GM23248 (cell line): ENCODE results near the gene CDH13. TPM values are rescaled to one million over a fixed set of nuclear protein-coding genes. Genes with fewer than 3 reads are reported as not detected.

ENCODE experiments used
- DNase-seq: peaks from one replicate; pipeline ENCODE4 v3.0.0-alpha.2; 2015
- H2AFZ ChIP-seq: fragments of 200-600 bp; sonication (generic); 2 replicates; pipeline ENCODE4 v1.6.1; 2016; ENCODE audit warnings: antibody characterized with exemption
- H3F3A ChIP-seq: fragments of 200-600 bp; sonication (generic); 2 replicates; pipeline ENCODE4 v1.6.1; 2016; ENCODE audit warnings: mild to moderate bottlenecking, antibody characterized with exemption, mixed run types; ENCODE audit not compliant: insufficient read depth
- H3K27ac ChIP-seq: fragments of 200-600 bp; sonication (generic); 2 replicates; pipeline ENCODE4 v1.5.1; 2016; ENCODE audit warnings: mild to moderate bottlenecking
- H3K27me3 ChIP-seq: fragments of 200-600 bp; sonication (generic); replicated peaks from 2 replicates; pipeline ENCODE4 v1.6.1; 2016; ENCODE audit warnings: mild to moderate bottlenecking; ENCODE audit not compliant: insufficient read depth
- H3K36me3 ChIP-seq: fragments of 200-600 bp; sonication (generic); 2 replicates; pipeline ENCODE4 v1.6.1; 2016; ENCODE audit warnings: low read depth, mild to moderate bottlenecking
- H3K4me1 ChIP-seq: fragments of 200-600 bp; sonication (generic); 2 replicates; pipeline ENCODE4 v1.6.1; 2016; ENCODE audit warnings: mild to moderate bottlenecking; ENCODE audit not compliant: insufficient read depth
- H3K4me2 ChIP-seq: fragments of 200-600 bp; sonication (generic); one replicate; pipeline ENCODE4 v1.6.1; 2016; ENCODE audit warnings: mild to moderate bottlenecking; ENCODE audit not compliant: unreplicated experiment
- H3K4me3 ChIP-seq: fragments of 200-600 bp; sonication (generic); 2 replicates; pipeline ENCODE4 v1.5.1; 2016; ENCODE audit warnings: mild to moderate bottlenecking
- H3K79me2 ChIP-seq: fragments of 200-600 bp; sonication (generic); 2 replicates; pipeline ENCODE4 v1.6.1; 2016; ENCODE audit warnings: mild to moderate bottlenecking; ENCODE audit not compliant: insufficient read depth
- H3K9ac ChIP-seq: fragments of 200-600 bp; sonication (generic); 2 replicates; pipeline ENCODE4 v1.6.1; 2016; ENCODE audit warnings: mild to moderate bottlenecking
- H3K9me2 ChIP-seq: fragments of 200-600 bp; sonication (generic); 2 replicates; pipeline ENCODE4 v1.6.1; 2016; ENCODE audit warnings: mixed run types, mild to moderate bottlenecking, moderate library complexity; ENCODE audit not compliant: insufficient read depth
- H3K9me3 ChIP-seq: fragments of 200-600 bp; sonication (generic); one replicate; pipeline ENCODE4 v1.6.1; 2017; ENCODE audit warnings: low read depth
- H4K20me1 ChIP-seq: fragments of 200-600 bp; sonication (generic); 2 replicates; pipeline ENCODE4 v1.6.0; 2016; ENCODE audit not compliant: insufficient read depth
- EZH2 ChIP-seq: fragments of 200-600 bp; sonication (generic); IDR thresholded peaks from 2 replicates; pipeline ENCODE4 v1.6.1; 2018; ENCODE audit warnings: antibody characterized with exemption, mild to moderate bottlenecking; ENCODE audit not compliant: insufficient read depth, poor library complexity, severe bottlenecking
- EZH2phosphoT487 ChIP-seq: fragments of 200-600 bp; sonication (generic); IDR thresholded peaks from 2 replicates; pipeline ENCODE4 v1.6.1; 2018; ENCODE audit warnings: antibody characterized with exemption, moderate library complexity, mild to moderate bottlenecking, low read depth; ENCODE audit not compliant: insufficient read depth
- WGBS, 2 experiments: methylation state at CpG; one replicate each; pipeline ENCODE4 v1.1.6; 2015 to 2017; ENCODE audit warnings: low lambda C conversion rate in 2 of 2, low coverage in 1 of 2; ENCODE audit errors: missing lambda C conversion rate in 2 of 2; 5-methylcytosine and 5-hydroxymethylcytosine counted together
- in situ Hi-C: fragments of 300-500 bp; cut with MboI; formaldehyde crosslinking; loops from 2 replicates; pipeline ENCODE4 v1.15.0; 2020
- polyA plus RNA-seq: library from polyadenylated mRNA; unstranded; fragments of >200 nt; fragmentation: Nextera tagmentation; extraction: Ambion mirVana; gene quantifications from 2 replicates; pipeline ENCODE4 v1.2.1, GENCODE V29; 2016
- total RNA-seq: library from RNA; depleted of rRNA; stranded (reverse); fragments of >200 nt; shearing (Covaris generic); gene quantifications from 2 replicates; pipeline ENCODE4 v1.2.3, GENCODE V29; 2014

CDH13 gene
- total and polyA plus RNA-seq, 2 experiments from 2014 or later, result 51.0 to 52.8 TPM

- TF ChIP-seq EZH2phosphoT487 (no peak), EZH2 (no peak)
- no peaks in the 10 kb centered on the region for H3K9me3 ChIP-seq
- no peaks in the 10 kb centered on the region for H3K79me2 ChIP-seq
- no peak for DNase-seq
- no peak overlapping the region for H3K4me2 ChIP-seq
- no peaks in the 10 kb centered on the region for H3K4me1 ChIP-seq
- no peaks in the 10 kb centered on the region for H3F3A ChIP-seq
- 80 to 86% methylated on average over 2 of the region's 2 CpGs for WGBS, 2 experiments
- H3K27ac ChIP-seq, result no peak overlapping the region
- H3K4me3 ChIP-seq, result no peak overlapping the region
- H4K20me1 ChIP-seq, result no peaks in the 10 kb centered on the region
- in situ Hi-C loops, result no loop called here
- H3K9ac ChIP-seq, result no peak overlapping the region
- no peaks in the 10 kb centered on the region for H3K36me3 ChIP-seq
- H3K27me3 ChIP-seq, result no peaks in the 10 kb centered on the region
- H2AFZ ChIP-seq, result no peak overlapping the region
- no peaks in the 10 kb centered on the region for H3K9me2 ChIP-seq
Measured at GRCh38 chr16:83792391-83792790, 1165.6 kb downstream of the CDH13 start.

GRCh38 chr16:83793179-83793578 is 1166.4 kb downstream of the CDH13 start:
- no peaks in the 10 kb centered on the region for H3K4me1 ChIP-seq
- H3F3A ChIP-seq, result no peaks in the 10 kb centered on the region
- no peaks in the 10 kb centered on the region for H3K27me3 ChIP-seq
- in situ Hi-C loops, result no loop called here
- no peak overlapping the region for H3K9ac ChIP-seq
- no peaks in the 10 kb centered on the region for H3K79me2 ChIP-seq
- H3K4me2 ChIP-seq, result no peak overlapping the region
- no peaks in the 10 kb centered on the region for H3K36me3 ChIP-seq
- no peaks in the 10 kb centered on the region for H4K20me1 ChIP-seq
- H3K9me2 ChIP-seq, result no peaks in the 10 kb centered on the region
- H2AFZ ChIP-seq, result no peak overlapping the region
- no peak for DNase-seq
- no peak overlapping the region for H3K27ac ChIP-seq
- no peaks in the 10 kb centered on the region for H3K9me3 ChIP-seq
- WGBS, 2 experiments, result 33 to 42% methylated on average over 9 of the region's 9 CpGs
- no peak for TF ChIP-seq EZH2phosphoT487
- TF ChIP-seq EZH2, result no peak
- no peak overlapping the region for H3K4me3 ChIP-seq

GRCh38 chr16:83794860-83795554 is 1168.2 kb downstream of the CDH13 start:
- 83% methylated on average over 10 of the region's 10 CpGs for WGBS, 2 experiments
- Histone ChIP-seq H3K9me3 (no peaks in the 10 kb centered on the region), H3K4me3 (no peak overlapping the region), H3F3A (no peaks in the 10 kb centered on the region), H3K4me2 (no peak overlapping the region), H3K27ac (no peak overlapping the region), H3K9me2 (no peaks in the 10 kb centered on the region), H3K36me3 (no peaks in the 10 kb centered on the region), H3K4me1 (no peaks in the 10 kb centered on the region), H3K79me2 (no peaks in the 10 kb centered on the region), H4K20me1 (no peaks in the 10 kb centered on the region), H2AFZ (no peak overlapping the region), H3K9ac (no peak overlapping the region), H3K27me3 (no peaks in the 10 kb centered on the region)
- no peak for DNase-seq
- no peak for TF ChIP-seq EZH2phosphoT487
- no peak for TF ChIP-seq EZH2
- in situ Hi-C loops, result no loop called here

DNA sequence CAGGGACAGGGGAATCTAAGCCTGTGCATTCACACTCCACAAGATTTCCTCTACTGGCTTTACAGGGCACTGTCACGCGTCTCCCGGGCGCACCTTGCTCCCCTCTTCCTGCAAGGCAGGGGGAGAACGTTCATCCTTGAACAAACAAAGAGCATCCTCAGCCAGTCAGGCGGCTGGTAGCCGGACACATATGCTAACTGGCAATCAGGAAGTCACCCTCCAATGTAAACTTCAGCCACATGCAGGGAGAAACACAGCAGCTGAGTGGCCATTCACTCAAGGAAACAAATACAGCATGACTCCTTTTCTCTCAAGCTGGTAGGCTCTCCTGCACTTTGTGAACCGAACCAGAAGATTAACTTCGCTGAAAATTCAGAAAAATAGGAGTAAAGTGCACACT is 1170.2 kb downstream of the CDH13 start:
- WGBS, 2 experiments, result 77 to 91% methylated on average over 9 of the region's 9 CpGs

More for the DNA sequence above, 1170.2 kb downstream of the CDH13 start:
- no peaks in the 10 kb centered on the region for H3K27me3 ChIP-seq
- H4K20me1 ChIP-seq, result no peaks in the 10 kb centered on the region
- H3K9me3 ChIP-seq, result no peaks in the 10 kb centered on the region
- H3K4me3 ChIP-seq, result no peak overlapping the region
- no peak overlapping the region for H3K4me2 ChIP-seq
- in situ Hi-C loops, result no loop called here
- H3K79me2 ChIP-seq, result no peaks in the 10 kb centered on the region
- no peak overlapping the region for H2AFZ ChIP-seq
- 0 out of 2 replicates have a peak, but pooled peaks cover 5% of the 10 kb centered on the region for H3K4me1 ChIP-seq
- TF ChIP-seq EZH2phosphoT487, result no peak
- TF ChIP-seq EZH2, result no peak
- H3F3A ChIP-seq, result no peaks in the 10 kb centered on the region
- H3K9me2 ChIP-seq, result no peaks in the 10 kb centered on the region
- no peak for DNase-seq
- H3K9ac ChIP-seq, result no peak overlapping the region
- no peak overlapping the region for H3K27ac ChIP-seq
- H3K36me3 ChIP-seq, result no peaks in the 10 kb centered on the region
